ENCODE measurements around the gene SH2D6.

The SH2D6 gene

GRCh38 chr2:85444629-85445172 lies 26.2 kb downstream of the SH2D6 start:
- DNase-seq = no peak

GRCh38 chr2:85445316-85446295 lies 27.1 kb downstream of the SH2D6 start:
- no peak for DNase-seq

DNA sequence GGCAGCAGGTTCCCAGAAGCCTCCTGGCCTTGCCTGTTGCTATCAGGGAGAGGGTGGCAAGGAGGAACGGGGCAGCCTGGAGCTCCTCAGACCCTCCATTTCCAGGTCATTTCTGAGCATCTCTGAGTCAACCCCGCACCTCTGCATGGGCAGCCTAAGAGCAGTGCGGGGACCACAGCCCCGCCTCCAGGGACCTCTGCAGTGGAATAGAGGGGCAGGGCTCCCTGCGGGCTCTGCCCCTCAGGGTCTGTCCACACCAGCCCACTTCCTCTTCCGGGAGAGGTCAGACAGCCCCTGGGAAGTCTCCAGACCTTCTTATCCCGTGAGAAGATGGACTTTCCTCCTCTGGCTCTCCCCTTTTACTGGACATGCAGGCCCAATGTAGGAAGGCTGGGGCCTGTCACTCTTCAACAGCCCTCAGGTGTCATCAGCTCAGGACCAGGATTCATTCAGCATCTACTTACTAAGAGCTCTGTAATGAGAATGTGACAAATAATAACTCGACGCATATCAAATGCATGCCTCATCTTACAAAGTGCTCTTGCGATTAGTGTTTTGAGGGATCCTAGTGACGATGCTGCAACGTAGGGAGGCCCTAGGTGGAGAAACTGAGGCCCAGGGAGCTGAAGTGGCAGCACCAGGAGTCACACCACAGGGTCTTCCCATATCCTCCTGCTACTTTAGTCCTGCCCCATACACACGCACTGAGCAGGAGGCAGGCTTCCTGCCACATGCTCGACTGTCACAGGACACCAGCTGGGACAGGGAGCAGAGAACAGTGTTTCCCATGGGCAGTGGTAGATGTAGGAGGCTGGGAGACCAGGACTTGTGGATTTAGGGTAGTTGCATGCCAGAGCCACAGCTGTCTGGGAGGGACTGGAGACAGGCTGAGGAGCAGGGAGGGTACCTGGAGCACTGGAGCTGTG lies 28.0 kb downstream of the SH2D6 start:
- DNase-seq = no peak

DNA sequence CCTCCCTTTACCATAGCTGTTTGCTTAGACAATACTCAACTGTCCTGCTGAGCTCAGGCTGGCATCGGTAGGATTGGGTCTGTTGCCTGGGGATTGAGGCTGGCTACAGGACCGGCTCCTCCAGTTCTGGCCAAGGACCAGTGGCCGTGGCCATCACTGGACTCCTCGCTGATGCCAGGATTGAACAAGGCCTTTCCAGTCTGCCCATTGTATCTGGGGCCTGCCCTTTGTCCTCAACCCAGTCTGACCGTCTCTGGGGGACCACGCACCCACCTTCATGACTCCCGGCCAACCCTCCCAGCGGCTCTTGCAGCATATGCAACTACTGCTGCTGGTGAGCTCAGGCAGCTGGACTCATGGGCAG lies 28.7 kb downstream of the SH2D6 start:
- no peak for DNase-seq

DNA sequence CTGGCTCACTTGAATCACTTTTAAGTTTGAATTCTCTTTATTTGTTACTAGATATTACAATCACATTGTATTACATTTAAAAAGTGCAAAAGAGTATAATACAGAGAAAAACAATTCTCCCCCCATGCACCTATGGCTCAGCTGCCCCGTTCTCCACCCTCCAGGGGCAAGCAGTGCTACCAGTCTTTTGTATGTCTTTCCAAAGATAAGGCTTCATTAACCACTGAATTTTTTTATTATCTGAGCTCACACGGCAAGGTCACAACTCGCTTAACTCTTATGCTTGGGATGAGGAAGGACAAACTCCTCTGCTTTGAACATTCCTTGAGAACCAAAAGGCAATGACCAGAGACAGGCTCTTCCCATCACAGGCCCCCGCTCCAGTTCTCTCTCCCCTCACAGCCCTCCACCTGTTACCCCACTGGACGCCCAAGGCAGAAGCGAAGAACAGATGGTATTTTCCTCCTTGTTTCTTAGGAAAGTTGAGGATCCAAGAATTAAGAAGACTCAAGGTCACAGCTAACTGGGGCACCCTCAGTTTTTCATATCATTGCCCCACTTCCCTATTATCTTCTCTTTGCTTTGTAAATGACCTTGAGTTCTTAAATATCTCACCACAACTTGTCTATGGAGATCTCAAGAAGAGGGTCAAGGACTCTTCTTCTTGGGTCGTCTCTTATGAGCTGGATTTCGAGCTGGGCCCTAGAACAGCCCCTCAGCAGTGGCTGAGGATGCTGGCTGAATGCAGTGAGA lies 30.1 kb downstream of the SH2D6 start:
- DNase-seq = no peak

DNA sequence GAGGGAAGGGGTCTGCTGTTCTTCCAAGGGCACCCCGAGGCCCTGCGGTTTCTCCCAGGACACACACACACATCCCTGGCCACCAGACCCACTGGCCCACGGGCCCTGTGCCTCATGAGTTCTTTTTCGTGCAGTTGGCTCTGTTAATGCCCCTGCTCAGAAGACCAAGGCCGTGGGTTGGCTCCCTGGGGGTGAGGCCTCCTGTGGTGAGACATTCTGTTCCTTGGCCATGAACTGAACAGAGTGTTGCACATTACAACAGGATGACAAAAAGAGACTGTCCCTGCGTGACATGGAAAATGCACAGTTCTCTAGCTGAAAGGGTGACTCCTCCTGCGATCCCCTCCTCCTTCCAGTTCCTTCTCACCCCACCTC lies 30.7 kb downstream of the SH2D6 start:
- DNase-seq = no peak

- no peak for DNase-seq
These were observed 33.7 kb downstream of the SH2D6 start for GRCh38 chr2:85452237-85452636.

- DNase-seq = no peak
These were observed 35.1 kb downstream of the SH2D6 start for GRCh38 chr2:85453571-85453970.

GRCh38 chr2:85455552-85456090 lies 37.1 kb downstream of the SH2D6 start:
- DNase-seq = no peak

- DNase-seq = no peak
These were observed 38.5 kb downstream of the SH2D6 start for GRCh38 chr2:85457043-85457442.

DNA sequence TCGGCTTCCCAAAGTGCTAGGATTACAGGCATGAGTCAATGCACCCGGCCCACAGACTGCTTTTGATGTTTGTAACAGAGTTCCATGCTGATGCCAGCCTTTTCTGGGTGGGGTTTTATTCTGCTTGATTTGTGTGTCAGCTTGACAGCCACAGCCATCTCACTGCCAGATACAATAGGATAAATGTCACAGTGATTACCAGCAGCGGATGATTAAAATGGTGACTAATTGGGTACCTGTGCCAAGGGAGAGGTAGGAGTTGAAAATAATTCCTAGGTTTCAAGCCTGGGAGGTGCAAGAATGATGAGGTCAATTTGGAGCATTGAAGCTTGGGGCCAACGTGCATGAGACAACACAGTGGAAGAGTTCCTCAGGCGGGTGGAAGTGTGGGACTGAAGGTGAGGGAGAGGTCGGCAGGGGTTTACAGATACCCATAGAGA lies 39.4 kb downstream of the SH2D6 start:
- DNase-seq = no peak

GRCh38 chr2:85458601-85459563 lies 40.4 kb downstream of the SH2D6 start:
- no peak for DNase-seq

- DNase-seq = no peak
These were observed 41.3 kb downstream of the SH2D6 start for GRCh38 chr2:85459771-85460170.

DNA sequence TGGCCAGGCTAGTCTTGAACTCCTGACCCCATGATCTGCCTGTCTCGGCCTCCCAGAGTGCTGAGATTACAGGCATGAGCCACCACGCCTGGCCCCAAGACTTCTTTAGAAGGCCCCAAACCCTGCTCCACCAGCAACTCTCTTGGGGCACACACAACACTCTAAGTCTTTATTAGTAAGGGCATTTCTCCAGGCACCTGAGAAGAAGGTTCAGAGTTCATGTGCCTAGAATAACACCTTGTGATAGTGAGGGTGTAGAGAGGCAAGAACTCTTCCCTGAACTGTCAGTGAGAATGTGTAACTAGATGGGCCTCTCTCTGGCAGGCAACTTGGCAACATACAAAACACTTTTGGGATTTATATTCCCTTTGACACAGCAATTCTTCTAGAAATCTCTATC lies 43.8 kb downstream of the SH2D6 start:
- no peak for DNase-seq

DNA sequence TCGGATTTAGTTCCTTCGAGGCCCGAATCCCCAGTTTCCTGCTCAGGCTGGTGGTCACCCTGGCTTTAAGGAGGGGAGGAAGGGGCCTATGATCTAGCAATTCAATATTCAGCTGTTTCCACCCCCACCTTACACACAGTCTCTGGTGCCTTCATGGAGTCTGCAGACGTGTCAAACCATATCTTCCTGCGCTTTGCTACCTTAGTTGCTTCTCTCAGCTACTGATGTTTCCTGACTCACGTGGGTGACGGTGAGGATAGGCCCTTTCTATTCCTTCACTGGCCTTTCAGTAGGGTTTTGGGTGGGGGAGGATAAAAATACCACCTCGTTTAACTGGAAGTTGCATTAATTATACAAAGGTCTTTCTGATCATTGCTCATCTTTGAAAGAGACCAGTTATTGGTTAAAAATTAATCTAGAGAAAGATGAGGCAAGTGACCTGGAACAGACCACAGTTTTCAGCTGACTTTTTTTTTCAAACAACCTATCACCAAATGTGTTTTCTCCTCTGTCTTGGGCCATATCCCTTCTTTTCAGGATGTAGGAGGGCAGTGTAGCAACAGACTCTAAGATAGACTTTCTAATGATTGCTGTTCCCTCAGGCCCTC lies 49.7 kb downstream of the SH2D6 start:
- no peak for DNase-seq

DNA sequence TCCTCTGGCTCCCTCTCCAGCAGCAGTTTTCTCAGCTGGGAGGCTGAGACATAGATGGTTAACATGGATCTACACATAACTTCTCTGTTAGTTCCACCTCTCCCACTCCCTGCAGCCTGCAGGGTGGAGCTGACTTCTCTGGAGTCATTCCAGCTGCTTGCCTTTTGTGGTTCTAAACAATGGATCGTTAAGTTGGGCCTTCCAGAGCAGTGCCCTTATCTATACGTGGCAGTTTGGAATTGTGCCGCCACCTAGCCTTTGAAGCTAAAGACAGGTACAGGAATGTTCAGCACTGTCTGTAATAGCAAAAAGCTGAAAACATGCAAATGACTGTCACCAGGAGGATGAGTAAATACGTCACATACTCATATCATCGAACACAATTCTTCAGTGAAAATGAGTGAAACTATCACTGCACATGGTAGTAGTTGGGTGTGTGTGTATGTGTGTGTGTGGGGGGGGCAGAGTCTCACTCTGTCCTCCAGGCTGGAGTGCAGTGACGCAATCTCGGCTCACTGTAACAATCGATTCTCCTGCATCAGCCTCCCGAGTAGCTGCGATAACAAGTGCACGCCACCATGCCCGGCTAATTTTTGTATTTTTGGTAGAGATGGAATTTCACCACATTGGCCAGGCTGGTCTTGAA lies 50.3 kb downstream of the SH2D6 start:
- DNase-seq = no peak

DNA sequence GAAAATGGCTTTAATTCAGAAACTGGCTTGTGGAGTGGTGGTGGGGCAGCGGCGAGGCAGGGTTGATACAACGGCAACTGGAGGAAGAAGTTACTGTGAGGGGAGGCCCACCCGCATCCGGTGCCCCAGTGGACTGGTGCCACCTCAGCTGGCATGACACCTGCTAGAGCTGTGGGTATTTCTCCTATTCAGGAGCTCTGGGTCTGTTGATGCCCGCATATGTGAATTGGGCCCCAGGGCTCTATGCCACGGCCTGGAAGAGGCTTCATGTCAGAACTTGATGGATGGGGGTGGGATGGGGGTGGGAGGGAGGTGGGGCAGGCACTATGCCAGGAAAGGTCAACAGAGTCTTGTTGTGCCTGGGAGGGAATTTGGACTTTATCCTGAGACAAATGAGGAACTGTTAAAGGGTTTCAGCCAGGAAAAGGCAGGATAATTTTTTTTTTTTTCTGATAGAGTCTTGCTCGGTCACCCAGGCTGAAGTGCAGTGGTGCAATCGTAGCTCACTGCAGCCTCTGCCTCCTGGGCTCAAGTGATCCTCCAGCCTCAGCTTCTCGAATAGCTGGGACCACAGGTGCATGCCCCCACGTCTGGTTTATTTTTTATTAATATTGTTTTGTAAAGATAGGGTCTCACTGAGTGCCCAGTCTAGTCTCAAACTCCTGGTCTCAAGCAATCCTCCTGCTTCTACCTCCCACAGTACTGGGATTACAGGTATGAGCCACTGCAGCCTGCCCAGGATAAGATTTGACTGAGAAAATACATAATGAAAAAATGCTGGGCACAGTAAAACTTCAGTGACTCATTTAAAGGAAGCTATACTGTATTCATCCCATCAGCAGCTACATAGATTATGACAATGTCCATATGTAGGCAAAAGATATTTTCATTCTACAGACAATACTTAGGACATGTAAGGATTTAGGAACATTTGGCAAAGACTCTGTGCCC lies 52.6 kb downstream of the SH2D6 start:
- no peak for DNase-seq

DNA sequence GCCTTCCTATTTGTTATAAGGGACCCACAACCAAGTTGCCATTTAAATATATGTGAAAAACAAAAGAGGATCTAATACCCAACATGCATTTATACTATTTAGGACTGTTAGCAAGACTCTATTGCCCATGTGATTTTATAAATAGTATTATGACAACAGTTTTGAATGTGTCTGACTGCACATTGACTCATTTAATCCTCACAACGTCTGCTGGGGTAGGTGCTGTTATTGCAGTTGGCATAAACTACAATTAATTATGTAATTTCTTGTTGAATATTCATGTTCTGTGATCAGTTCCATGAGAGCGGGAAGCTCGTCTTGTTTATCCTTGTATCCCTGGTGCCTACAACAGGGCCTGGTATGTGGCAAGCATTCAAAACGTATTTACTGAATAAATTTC lies 53.7 kb downstream of the SH2D6 start:
- DNase-seq = no peak
